ENCODE results near the gene MED12.

DNA sequence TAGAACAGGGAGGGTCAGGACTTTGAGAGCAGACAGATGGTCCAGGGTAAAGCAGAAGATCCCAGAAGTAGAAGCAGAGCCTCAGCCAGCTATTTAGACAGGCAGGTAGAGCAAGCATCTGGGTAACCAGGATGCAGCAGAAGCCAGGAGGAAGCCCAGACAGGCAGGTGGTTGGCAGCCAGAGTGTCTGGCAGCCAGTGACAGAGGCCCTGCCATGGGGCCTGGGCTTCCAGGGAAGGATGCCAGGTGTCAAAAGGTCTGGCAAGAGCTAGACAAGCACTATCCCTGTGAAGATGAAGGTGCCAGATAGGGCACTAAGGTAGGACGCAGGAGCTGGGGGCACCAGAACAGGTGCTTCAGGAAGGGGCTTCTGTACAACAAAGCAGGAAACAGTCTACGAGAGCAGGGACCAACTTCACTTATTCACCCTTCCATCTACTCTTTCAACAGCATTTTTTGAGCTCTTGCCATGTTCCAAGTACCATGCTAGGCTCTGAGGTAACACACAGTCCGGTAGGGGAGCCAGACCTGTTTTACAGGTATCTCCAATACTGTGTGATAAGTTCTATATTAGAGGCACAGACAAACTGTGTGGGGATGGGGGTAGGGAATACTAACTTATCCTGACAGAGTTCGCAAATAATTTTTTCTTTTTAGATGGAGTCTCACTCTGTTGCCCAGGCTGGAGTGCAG, 66.6 kb downstream of the MED12 start:
- TF ChIP-seq EZH2 (IDR thresholded peaks at IDR 0.05), result no peak
- TF ChIP-seq, protein P1, sequence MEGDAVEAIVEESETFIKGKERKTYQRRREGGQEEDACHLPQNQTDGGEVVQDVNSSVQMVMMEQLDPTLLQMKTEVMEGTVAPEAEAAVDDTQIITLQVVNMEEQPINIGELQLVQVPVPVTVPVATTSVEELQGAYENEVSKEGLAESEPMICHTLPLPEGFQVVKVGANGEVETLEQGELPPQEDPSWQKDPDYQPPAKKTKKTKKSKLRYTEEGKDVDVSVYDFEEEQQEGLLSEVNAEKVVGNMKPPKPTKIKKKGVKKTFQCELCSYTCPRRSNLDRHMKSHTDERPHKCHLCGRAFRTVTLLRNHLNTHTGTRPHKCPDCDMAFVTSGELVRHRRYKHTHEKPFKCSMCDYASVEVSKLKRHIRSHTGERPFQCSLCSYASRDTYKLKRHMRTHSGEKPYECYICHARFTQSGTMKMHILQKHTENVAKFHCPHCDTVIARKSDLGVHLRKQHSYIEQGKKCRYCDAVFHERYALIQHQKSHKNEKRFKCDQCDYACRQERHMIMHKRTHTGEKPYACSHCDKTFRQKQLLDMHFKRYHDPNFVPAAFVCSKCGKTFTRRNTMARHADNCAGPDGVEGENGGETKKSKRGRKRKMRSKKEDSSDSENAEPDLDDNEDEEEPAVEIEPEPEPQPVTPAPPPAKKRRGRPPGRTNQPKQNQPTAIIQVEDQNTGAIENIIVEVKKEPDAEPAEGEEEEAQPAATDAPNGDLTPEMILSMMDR (IDR thresholded peaks at IDR 0.05), result no peak
